Measurements from ENCODE around the gene GRHPR. TPM values are rescaled to one million over a fixed set of nuclear protein-coding genes. Genes with fewer than 3 reads are reported as not detected.

GRHPR gene
- total and polyA plus RNA-seq, 10 of the 15 experiments (the other 5 are each of a cell fraction or from before 2014, with no cell fraction given), result 52.4 to 194 (median 126) TPM

DNA sequence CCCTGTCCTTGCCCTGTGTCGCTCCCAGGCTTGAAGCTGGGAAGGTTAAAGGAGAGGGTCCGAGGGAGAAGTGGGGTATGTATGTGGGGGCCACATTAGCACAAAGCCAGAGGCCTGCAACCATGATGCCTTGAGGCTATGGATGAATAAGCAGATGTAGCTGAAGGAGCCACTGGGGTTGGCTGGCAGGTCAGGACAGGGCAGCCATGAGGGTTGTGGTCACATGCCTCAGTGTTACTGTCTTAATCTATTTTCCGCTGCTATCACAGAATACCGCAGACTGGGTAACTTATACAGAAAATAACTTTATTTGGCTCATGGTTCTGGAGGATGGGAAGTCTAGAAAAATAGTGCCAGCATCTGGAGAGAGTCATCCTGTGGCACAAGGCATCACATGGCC lies 9.2 kb upstream of the GRHPR start:
- Histone ChIP-seq H3K9me3 (replicated peaks; ENCODE audit: control insufficient read depth, insufficient read depth, low read length) (no peaks in the 10 kb centered on the region), H4K20me1 (ENCODE audit: control insufficient read depth, insufficient read depth) (no peaks in the 10 kb centered on the region), H3K27ac (ENCODE audit: control insufficient read depth, insufficient read depth) (no peak overlapping the region), H3K4me3 (no peak overlapping the region), H3K79me2 (ENCODE audit: control insufficient read depth, insufficient read depth, low read length) (peaks cover 23% of the 10 kb centered on the region), H3K9ac (ENCODE audit: control insufficient read depth, insufficient read depth, low read length) (no peak overlapping the region), H3K36me3 (ENCODE audit: control insufficient read depth in 2 of 2, insufficient read depth in 2 of 2, low read length in 1 of 2) (no peaks in the 10 kb centered on the region), H2AFZ (ENCODE audit: control insufficient read depth, low read depth, low read length) (no peak overlapping the region), H3K4me1 (ENCODE audit: control insufficient read depth, insufficient read depth, low read length) (peaks cover 61% of the 10 kb centered on the region), H3K27me3 (replicated peaks in 1 of 2; ENCODE audit: control insufficient read depth in 2 of 2, insufficient read depth in 2 of 2, low read length in 1 of 2) (no peaks in the 10 kb centered on the region), H3K4me2 (ENCODE audit: control insufficient read depth, insufficient read depth) (no peak overlapping the region)
- in situ Hi-C loops (cut with MboI), result no loop called here
- TF ChIP-seq NFXL1 (IDR thresholded peaks at IDR 0.05; ENCODE audit: borderline replicate concordance), result no peak
- TF ChIP-seq SP1 (IDR thresholded peaks at IDR 0.05; ENCODE audit: low read depth, low read length), result no peak
- no peak for TF ChIP-seq CBX5 (IDR thresholded peaks at IDR 0.05; ENCODE audit: low read depth)
- no peak for TF ChIP-seq SPI1 (IDR thresholded peaks at IDR 0.05; ENCODE audit: borderline replicate concordance, insufficient read depth, low read depth, low read length)
- TF ChIP-seq ZNF207 (IDR thresholded peaks at IDR 0.05; ENCODE audit: borderline replicate concordance), result no peak
- TF ChIP-seq, protein P1, sequence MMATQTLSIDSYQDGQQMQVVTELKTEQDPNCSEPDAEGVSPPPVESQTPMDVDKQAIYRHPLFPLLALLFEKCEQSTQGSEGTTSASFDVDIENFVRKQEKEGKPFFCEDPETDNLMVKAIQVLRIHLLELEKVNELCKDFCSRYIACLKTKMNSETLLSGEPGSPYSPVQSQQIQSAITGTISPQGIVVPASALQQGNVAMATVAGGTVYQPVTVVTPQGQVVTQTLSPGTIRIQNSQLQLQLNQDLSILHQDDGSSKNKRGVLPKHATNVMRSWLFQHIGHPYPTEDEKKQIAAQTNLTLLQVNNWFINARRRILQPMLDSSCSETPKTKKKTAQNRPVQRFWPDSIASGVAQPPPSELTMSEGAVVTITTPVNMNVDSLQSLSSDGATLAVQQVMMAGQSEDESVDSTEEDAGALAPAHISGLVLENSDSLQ (IDR thresholded peaks at IDR 0.05), result no peak
- TF ChIP-seq IKZF2 (IDR thresholded peaks at IDR 0.05), result no peak
- no peak for TF ChIP-seq NFYB (IDR thresholded peaks at IDR 0.05; ENCODE audit: insufficient read depth, low read depth, low read length)
- no peak for TF ChIP-seq MXI1 (IDR thresholded peaks at IDR 0.05; ENCODE audit: low read depth, low read length)
- no peak for TF ChIP-seq KLF5 (IDR thresholded peaks at IDR 0.05; ENCODE audit: partially characterized antibody)
- TF ChIP-seq HDAC2 (IDR thresholded peaks at IDR 0.05), result no peak
- no peak for TF ChIP-seq SIN3A (IDR thresholded peaks at IDR 0.05; ENCODE audit: low read depth, low read length)
- TF ChIP-seq SMC3 (IDR thresholded peaks at IDR 0.05; ENCODE audit: borderline replicate concordance, low read length), result no peak
- TF ChIP-seq EZH2 (IDR thresholded peaks at IDR 0.05; ENCODE audit: borderline replicate concordance, control insufficient read depth, low read depth, low read length), result no peak
- TF ChIP-seq NFYA (IDR thresholded peaks at IDR 0.05; ENCODE audit: borderline replicate concordance, low read depth, low read length), result no peak
- no peak for TF ChIP-seq TCF12 (IDR thresholded peaks at IDR 0.05; ENCODE audit: low read depth, low read length)
- TF ChIP-seq ZZZ3 (IDR thresholded peaks at IDR 0.05; ENCODE audit: control insufficient read depth, insufficient read length, low read depth), result no peak
- TF ChIP-seq ZBED1 (IDR thresholded peaks at IDR 0.05; ENCODE audit: borderline replicate concordance), result no peak
- TF ChIP-seq, protein P2, sequence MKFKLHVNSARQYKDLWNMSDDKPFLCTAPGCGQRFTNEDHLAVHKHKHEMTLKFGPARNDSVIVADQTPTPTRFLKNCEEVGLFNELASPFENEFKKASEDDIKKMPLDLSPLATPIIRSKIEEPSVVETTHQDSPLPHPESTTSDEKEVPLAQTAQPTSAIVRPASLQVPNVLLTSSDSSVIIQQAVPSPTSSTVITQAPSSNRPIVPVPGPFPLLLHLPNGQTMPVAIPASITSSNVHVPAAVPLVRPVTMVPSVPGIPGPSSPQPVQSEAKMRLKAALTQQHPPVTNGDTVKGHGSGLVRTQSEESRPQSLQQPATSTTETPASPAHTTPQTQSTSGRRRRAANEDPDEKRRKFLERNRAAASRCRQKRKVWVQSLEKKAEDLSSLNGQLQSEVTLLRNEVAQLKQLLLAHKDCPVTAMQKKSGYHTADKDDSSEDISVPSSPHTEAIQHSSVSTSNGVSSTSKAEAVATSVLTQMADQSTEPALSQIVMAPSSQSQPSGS (IDR thresholded peaks at IDR 0.05; ENCODE audit: low read length), result no peak
- RAD21 ChIA-PET (ENCODE audit: unreplicated experiment), result interaction anchor here (0.7 to 3.1 kb wide), 3 partner anchors 9 to 11 kb away, joined by 3 to 31 read pairs (median 4); partner anchors contain the start of gene GRHPR
- SMC1A ChIA-PET (ENCODE audit: uncharacterized antibody, unreplicated experiment), result interaction anchor here (1.0 to 1.9 kb wide), 14 partner anchors 10 to 420 kb away, joined by 3 to 5 read pairs (median 3); no protein-coding TSS in a partner anchor
- intact Hi-C loops (cut with micrococcal nuclease; ENCODE audit: unreplicated experiment), result no loop called here
- ATAC-seq, result no peak
- no peak for FAIRE-seq
- no TSS peak for BruUV-seq (replicated peaks)
- POLR2A ChIA-PET, result interaction anchor here (0.8 to 15.5 kb wide), 7 partner anchors 9 to 392 kb away, joined by 3 to 212 read pairs (median 4); partner anchors contain the start of genes GRHPR and POLR1E
- DNase-seq (ENCODE audit: low read depth, low spot score), result no peak
- CTCF ChIA-PET, result interaction anchor here (0.7 to 15.1 kb wide), 9 partner anchors 11 to 540 kb away, joined by 3 to 220 read pairs (median 4); no protein-coding TSS in a partner anchor
- 96% methylated on average over 4 of the region's 4 CpGs for WGBS (ENCODE audit: insufficient coverage, insufficient replicate concordance, low lambda C conversion rate, missing lambda C conversion rate)

Measured in GM12878 (cell line).